Cardiac muscle cell (in vitro differentiated cells and primary cell): ENCODE measurements around the gene RNF167. TPM values are rescaled to one million over a fixed set of nuclear protein-coding genes. Genes with fewer than 3 reads are reported as not detected.

Source experiments
- DNase-seq, 2 donors: peaks; one replicate each; pipeline versions ENCODE4 v3.0.0 to v3.0.0-alpha.2; 2010 to 2017; ENCODE audit warnings: low read depth in 1 of 2, low spot score in 1 of 2
- H3K27ac ChIP-seq: fragments of 200-600 bp; sonication (generic); 2 replicates; pipeline ENCODE4 v1.5.1; 2016
- H3K27me3 ChIP-seq: fragments of 200-600 bp; sonication (generic); 2 replicates; pipeline ENCODE4 v1.6.0; 2016; ENCODE audit warnings: control low read depth
- H3K36me3 ChIP-seq: fragments of 200-600 bp; sonication (generic); 2 replicates; pipeline ENCODE4 v1.5.1; 2016; ENCODE audit warnings: control low read depth
- H3K4me1 ChIP-seq: fragments of 200-600 bp; sonication (generic); 2 replicates; pipeline ENCODE4 v1.8.1; 2017; ENCODE audit warnings: low read depth, mild to moderate bottlenecking, mixed run types
- H3K4me3 ChIP-seq: fragments of 200-600 bp; sonication (generic); 2 replicates; pipeline ENCODE4 v1.5.1; 2016; ENCODE audit warnings: mild to moderate bottlenecking
- H3K9me3 ChIP-seq: fragments of 200-600 bp; sonication (generic); 2 replicates; pipeline ENCODE4 v1.5.1; 2017; ENCODE audit warnings: low read depth, mild to moderate bottlenecking, control low read depth
- CTCF ChIP-seq: IDR thresholded peaks from 2 replicates; pipeline ENCODE4 v1.5.1; 2012; ENCODE audit warnings: low read depth, mild to moderate bottlenecking, low read length
- polyA plus RNA-seq: library from polyadenylated mRNA; unstranded; fragments of >200 nt; fragmentation: Nextera tagmentation; extraction: Ambion mirVana; gene quantifications from 2 replicates; pipeline ENCODE4 v1.2.1, GENCODE V29; 2016
- total RNA-seq: library from RNA; depleted of rRNA; stranded (reverse); fragments of >200 nt; gene quantifications from 2 replicates; pipeline ENCODE4 v1.2.3, GENCODE V29; 2016

Gene RNF167
- total and polyA plus RNA-seq, 2 experiments from 2014 or later: 73.4 to 77.1 TPM

DNA sequence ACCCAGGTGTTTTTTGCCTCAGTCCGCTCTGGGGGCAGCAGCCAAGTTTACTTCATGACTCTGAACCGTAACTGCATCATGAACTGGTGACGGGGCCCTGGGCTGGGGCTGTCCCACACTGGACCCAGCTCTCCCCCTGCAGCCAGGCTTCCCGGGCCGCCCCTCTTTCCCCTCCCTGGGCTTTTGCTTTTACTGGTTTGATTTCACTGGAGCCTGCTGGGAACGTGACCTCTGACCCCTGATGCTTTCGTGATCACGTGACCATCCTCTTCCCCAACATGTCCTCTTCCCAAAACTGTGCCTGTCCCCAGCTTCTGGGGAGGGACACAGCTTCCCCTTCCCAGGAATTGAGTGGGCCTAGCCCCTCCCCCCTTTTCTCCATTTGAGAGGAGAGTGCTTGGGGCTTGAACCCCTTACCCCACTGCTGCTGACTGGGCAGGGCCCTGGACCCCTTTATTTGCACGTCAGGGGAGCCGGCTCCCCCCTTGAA lies 42.8 kb upstream of the RNF167 start:
- no peak overlapping the region for H3K4me3 ChIP-seq
- H3K27ac ChIP-seq: no peak overlapping the region
- no peaks in the 10 kb centered on the region for H3K27me3 ChIP-seq
- TF ChIP-seq CTCF: no peak
- DNase-seq: no peak
- no peaks in the 10 kb centered on the region for H3K4me1 ChIP-seq
- peaks cover 5% of the 10 kb centered on the region for H3K36me3 ChIP-seq
- no peaks in the 10 kb centered on the region for H3K9me3 ChIP-seq

DNA sequence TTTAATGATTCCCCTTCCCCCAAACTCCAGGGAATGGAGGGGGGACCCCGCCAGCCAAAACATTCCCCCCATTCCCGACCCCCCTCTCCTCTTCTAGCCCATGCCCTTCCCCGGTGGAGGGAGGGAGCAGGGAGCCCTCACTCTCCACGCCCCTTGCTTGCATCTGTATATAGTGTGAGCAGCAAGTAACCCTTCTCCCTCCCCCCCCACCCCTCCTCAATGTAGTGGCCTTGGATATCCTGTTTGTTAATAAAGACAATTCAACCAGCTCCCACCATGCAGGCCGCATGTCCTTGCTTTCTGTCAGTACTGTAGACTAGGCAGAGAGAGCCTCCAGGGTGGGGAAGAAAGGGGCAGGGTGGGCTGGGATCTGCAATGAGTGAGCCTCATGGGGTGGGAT lies 42.3 kb upstream of the RNF167 start:
- peaks cover 5% of the 10 kb centered on the region for H3K36me3 ChIP-seq
- no peaks in the 10 kb centered on the region for H3K27me3 ChIP-seq
- no peak for TF ChIP-seq CTCF
- no peak for DNase-seq
- H3K27ac ChIP-seq: no peak overlapping the region
- no peak overlapping the region for H3K4me3 ChIP-seq
- no peaks in the 10 kb centered on the region for H3K9me3 ChIP-seq
- peaks cover 4% of the 10 kb centered on the region for H3K4me1 ChIP-seq

- no peaks in the 10 kb centered on the region for H3K27me3 ChIP-seq
Observed at GRCh38 chr17:4898351-4898750, 41.7 kb upstream of the RNF167 start.

DNA sequence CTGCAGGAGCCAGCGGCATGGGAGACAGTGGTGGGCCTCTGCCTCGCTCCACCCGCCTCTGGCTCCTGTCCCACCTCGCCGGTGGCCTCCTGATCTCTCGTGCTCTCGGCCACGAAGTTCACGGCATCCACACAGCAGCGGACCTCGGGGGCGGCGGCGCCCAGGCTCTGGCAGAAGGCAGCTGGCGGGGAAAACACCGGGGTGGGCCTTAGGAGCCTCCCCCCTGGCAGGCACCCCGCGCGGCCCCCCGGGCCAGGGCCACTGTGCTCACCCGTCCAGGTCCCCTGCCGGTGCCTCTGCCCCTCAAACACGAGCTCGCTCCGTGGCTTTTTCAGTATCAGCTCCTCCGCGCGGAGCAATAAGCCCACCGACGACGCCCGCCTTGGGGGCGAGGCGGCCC lies 41.1 kb upstream of the RNF167 start:
- TF ChIP-seq CTCF: no peak
- Histone ChIP-seq H3K4me3 (peak overlapping the region; percentile 26), H3K4me1 (peaks cover 5% of the 10 kb centered on the region), H3K36me3 (peaks cover 5% of the 10 kb centered on the region), H3K27me3 (no peaks in the 10 kb centered on the region), H3K9me3 (no peaks in the 10 kb centered on the region), H3K27ac (no peak overlapping the region)
- no peak for DNase-seq

More at GRCh38 chr17:4898351-4898750, 41.7 kb upstream of the RNF167 start:
- no peaks in the 10 kb centered on the region for H3K9me3 ChIP-seq
- no peak for TF ChIP-seq CTCF
- H3K36me3 ChIP-seq: peaks cover 5% of the 10 kb centered on the region
- no peak overlapping the region for H3K27ac ChIP-seq
- peaks cover 5% of the 10 kb centered on the region for H3K4me1 ChIP-seq
- no peak overlapping the region for H3K4me3 ChIP-seq
- DNase-seq: no peak

- peaks cover 3% of the 10 kb centered on the region for H3K36me3 ChIP-seq
- H3K9me3 ChIP-seq: no peaks in the 10 kb centered on the region
- H3K4me3 ChIP-seq: peak within 1 kb of the TSS; percentile 26
- H3K27ac ChIP-seq: no peak within 1 kb of the TSS
- no peaks in the 10 kb centered on the region for H3K27me3 ChIP-seq
- TF ChIP-seq CTCF: peak; percentile 7
- H3K4me1 ChIP-seq: peaks cover 5% of the 10 kb centered on the region
- peak; percentile 56 to 89 for DNase-seq
Observed at GRCh38 chr17:4899341-4900230, 40.5 kb upstream of the RNF167 start, which contains the start of gene C17orf107. C17orf107 (plus strand) TSS chr17:4899536; CDS start chr17:4899763, 227 bp downstream.
